WTC11 (cell line): ENCODE measurements around the gene GSS. TPM values are rescaled to one million over a fixed set of nuclear protein-coding genes. Genes with fewer than 3 reads are reported as not detected.

Source experiments
- ATAC-seq: fragments of 200-7000 bp; cut with Tn5 transposase; 2 replicates; pipeline ENCODE4 v1.10.0; 2021; ENCODE audit warnings: mild to moderate bottlenecking, moderate library complexity
- CTCF ChIA-PET: fragments of 300-600 bp; sonication (Branson Sonifier 250); formaldehyde crosslinking; loops from one replicate; lab custom pipeline; 2021; ENCODE audit warnings: antibody characterized with exemption; lab: Charles Lee
- POLR2A ChIA-PET: fragments of 350-600 bp; sonication (Branson Sonifier 250); formaldehyde crosslinking; loops from one replicate; lab custom pipeline; 2021; ENCODE audit warnings: antibody characterized with exemption; lab: Charles Lee
- DNase-seq: peaks from one replicate; pipeline ENCODE4 v3.0.0; 2021; ENCODE audit warnings: low spot score
- H3K27ac Mint-ChIP-seq: 2 replicates; pipeline ENCODE4 v1.8.0; 2021; ENCODE audit warnings: mixed read lengths
- H3K27me3 Mint-ChIP-seq: 2 replicates; pipeline ENCODE4 v1.8.0; 2021; ENCODE audit warnings: low read depth, mild to moderate bottlenecking, moderate library complexity, mixed read lengths
- H3K36me3 Mint-ChIP-seq: 2 replicates; pipeline ENCODE4 v1.8.0; 2021; ENCODE audit warnings: mixed read lengths
- H3K4me1 Mint-ChIP-seq: 2 replicates; pipeline ENCODE4 v1.8.0; 2022; ENCODE audit warnings: mixed read lengths
- H3K4me3 Mint-ChIP-seq: 2 replicates; pipeline ENCODE4 v1.8.0; 2021; ENCODE audit warnings: mild to moderate bottlenecking, moderate library complexity, mixed read lengths
- H3K9me3 Mint-ChIP-seq: 2 replicates; pipeline ENCODE4 v1.8.0; 2021; ENCODE audit warnings: mixed read lengths
- AFF4 ChIP-seq: sonication (generic); formaldehyde crosslinking; IDR thresholded peaks from 2 replicates; pipeline ENCODE4 v1.8.1; 2023; ENCODE audit warnings: mild to moderate bottlenecking, missing genetic modification reagents, borderline replicate concordance
- GABPB1 ChIP-seq: sonication (generic); formaldehyde crosslinking; IDR thresholded peaks from 2 replicates; pipeline ENCODE4 v1.8.1; 2023; ENCODE audit warnings: mild to moderate bottlenecking, missing genetic modification reagents
- GRHL2 ChIP-seq: fragments of 250-450 bp; sonication (Bioruptor Pico); IDR thresholded peaks from 2 replicates; pipeline ENCODE4 v1.8.0; 2022; ENCODE audit warnings: mild to moderate bottlenecking, moderate library complexity; ENCODE audit not compliant: insufficient replicate concordance, severe bottlenecking
- MLX ChIP-seq: sonication (generic); formaldehyde crosslinking; IDR thresholded peaks from 2 replicates; pipeline ENCODE4 v1.8.1; 2023; ENCODE audit warnings: mild to moderate bottlenecking, missing genetic modification reagents, moderate library complexity
- MXD4 ChIP-seq: fragments of 250-450 bp; sonication (Bioruptor Pico); IDR thresholded peaks from 2 replicates; pipeline ENCODE4 v1.8.0; 2021; ENCODE audit warnings: mild to moderate bottlenecking, moderate library complexity, borderline replicate concordance
- MYBL2 ChIP-seq: sonication (generic); formaldehyde crosslinking; IDR thresholded peaks from 2 replicates; pipeline ENCODE4 v1.8.1; 2023; ENCODE audit warnings: mild to moderate bottlenecking, moderate library complexity, missing genetic modification reagents
- NR2C2 ChIP-seq: sonication (generic); formaldehyde crosslinking; IDR thresholded peaks from 2 replicates; pipeline ENCODE4 v1.8.0; 2022; ENCODE audit warnings: mild to moderate bottlenecking, missing genetic modification reagents
- PRDM15 ChIP-seq: sonication (generic); formaldehyde crosslinking; IDR thresholded peaks from 2 replicates; pipeline ENCODE4 v1.8.0; 2022; ENCODE audit warnings: missing genetic modification reagents
- SMAD4 ChIP-seq: sonication (generic); formaldehyde crosslinking; IDR thresholded peaks from 2 replicates; pipeline ENCODE4 v1.8.0; 2022; ENCODE audit warnings: mild to moderate bottlenecking, missing genetic modification reagents
- TEAD4 ChIP-seq: sonication (generic); formaldehyde crosslinking; IDR thresholded peaks from 2 replicates; pipeline ENCODE4 v1.8.0; 2022; ENCODE audit warnings: mild to moderate bottlenecking, missing genetic modification reagents
- ZNF219 ChIP-seq: sonication (generic); formaldehyde crosslinking; IDR thresholded peaks from 2 replicates; pipeline ENCODE4 v1.8.0; 2023; ENCODE audit warnings: missing genetic modification reagents, mild to moderate bottlenecking, borderline replicate concordance
- ZNF317 ChIP-seq: sonication (generic); formaldehyde crosslinking; IDR thresholded peaks from 2 replicates; pipeline ENCODE4 v1.8.1; 2023; ENCODE audit warnings: low read depth, mild to moderate bottlenecking, moderate library complexity, missing genetic modification reagents, borderline replicate concordance
- total RNA-seq: library from RNA; stranded (reverse); gene quantifications from 3 replicates; pipeline ENCODE4 v1.2.3, GENCODE V29; 2021
- TF ChIP-seq, protein P1 (sequence below): sonication (generic); formaldehyde crosslinking; IDR thresholded peaks from 2 replicates; pipeline ENCODE4 v1.8.1; 2023; ENCODE audit warnings: mild to moderate bottlenecking, missing genetic modification reagents
- TF ChIP-seq, protein P2 (sequence below): fragments of 250-450 bp; sonication (Bioruptor Pico); IDR thresholded peaks from 2 replicates; pipeline ENCODE4 v1.9.0; 2021; ENCODE audit warnings: mild to moderate bottlenecking, borderline replicate concordance
- TF ChIP-seq, protein P3 (sequence below): sonication (generic); formaldehyde crosslinking; IDR thresholded peaks from 2 replicates; pipeline ENCODE4 v1.8.1; 2022; ENCODE audit warnings: low read depth, missing genetic modification reagents, borderline replicate concordance

GSS gene
- total RNA-seq, 1 experiment from 2014 or later: 47.3 TPM

DNA sequence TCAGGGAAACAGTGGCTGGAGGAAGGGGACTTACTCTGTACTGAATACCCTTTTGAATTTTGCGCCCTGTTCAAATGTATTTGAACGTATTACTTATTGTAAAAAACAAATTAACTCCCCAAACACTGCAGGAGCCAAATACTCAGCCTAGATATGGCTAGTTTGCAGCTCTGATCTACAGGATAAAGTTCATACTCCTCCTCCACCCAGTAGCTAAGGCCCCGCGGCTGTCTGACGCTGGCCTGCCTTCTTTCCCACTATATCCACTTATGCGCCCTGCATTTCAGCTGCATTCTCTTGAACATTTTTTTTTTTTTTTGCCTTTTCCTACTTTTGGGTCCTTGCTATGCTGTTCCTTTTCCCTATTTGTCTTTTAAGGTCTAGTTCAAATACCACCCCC lies 6.5 kb downstream of the GSS start (continued):
- TF ChIP-seq PRDM15 (CRISPR knock-in tag): no peak
- TF ChIP-seq TEAD4 (CRISPR knock-in tag): no peak
- no peak for TF ChIP-seq SMAD4
- TF ChIP-seq ZNF317 (CRISPR knock-in tag): no peak
- TF ChIP-seq, protein P1, sequence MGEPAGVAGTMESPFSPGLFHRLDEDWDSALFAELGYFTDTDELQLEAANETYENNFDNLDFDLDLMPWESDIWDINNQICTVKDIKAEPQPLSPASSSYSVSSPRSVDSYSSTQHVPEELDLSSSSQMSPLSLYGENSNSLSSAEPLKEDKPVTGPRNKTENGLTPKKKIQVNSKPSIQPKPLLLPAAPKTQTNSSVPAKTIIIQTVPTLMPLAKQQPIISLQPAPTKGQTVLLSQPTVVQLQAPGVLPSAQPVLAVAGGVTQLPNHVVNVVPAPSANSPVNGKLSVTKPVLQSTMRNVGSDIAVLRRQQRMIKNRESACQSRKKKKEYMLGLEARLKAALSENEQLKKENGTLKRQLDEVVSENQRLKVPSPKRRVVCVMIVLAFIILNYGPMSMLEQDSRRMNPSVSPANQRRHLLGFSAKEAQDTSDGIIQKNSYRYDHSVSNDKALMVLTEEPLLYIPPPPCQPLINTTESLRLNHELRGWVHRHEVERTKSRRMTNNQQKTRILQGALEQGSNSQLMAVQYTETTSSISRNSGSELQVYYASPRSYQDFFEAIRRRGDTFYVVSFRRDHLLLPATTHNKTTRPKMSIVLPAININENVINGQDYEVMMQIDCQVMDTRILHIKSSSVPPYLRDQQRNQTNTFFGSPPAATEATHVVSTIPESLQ: no peak

GRCh38 chr20:34948030-34948429 lies 7.6 kb downstream of the GSS start:
- ChIA-PET CTCF (no interaction called here), POLR2A (no interaction called here)

More at GRCh38 chr20:34948030-34948429, 7.6 kb downstream of the GSS start:
- peaks cover 12% of the 10 kb centered on the region for H3K4me1 Mint-ChIP-seq
- H3K27ac Mint-ChIP-seq: no peak overlapping the region
- ATAC-seq (no peak), DNase-seq (no peak)
- peaks cover 18% of the 10 kb centered on the region for H3K36me3 Mint-ChIP-seq
- no peaks in the 10 kb centered on the region for H3K9me3 Mint-ChIP-seq
- TF ChIP-seq MYBL2 (CRISPR knock-in tag) (no peak), ZNF219 (CRISPR knock-in tag) (no peak), MLX (CRISPR knock-in tag) (no peak), MXD4 (CRISPR knock-in tag) (no peak), PRDM15 (CRISPR knock-in tag) (no peak), GABPB1 (CRISPR knock-in tag) (no peak), AFF4 (CRISPR knock-in tag) (no peak), GRHL2 (CRISPR knock-in tag) (no peak), NR2C2 (CRISPR knock-in tag) (no peak)
- TF ChIP-seq, protein P2, sequence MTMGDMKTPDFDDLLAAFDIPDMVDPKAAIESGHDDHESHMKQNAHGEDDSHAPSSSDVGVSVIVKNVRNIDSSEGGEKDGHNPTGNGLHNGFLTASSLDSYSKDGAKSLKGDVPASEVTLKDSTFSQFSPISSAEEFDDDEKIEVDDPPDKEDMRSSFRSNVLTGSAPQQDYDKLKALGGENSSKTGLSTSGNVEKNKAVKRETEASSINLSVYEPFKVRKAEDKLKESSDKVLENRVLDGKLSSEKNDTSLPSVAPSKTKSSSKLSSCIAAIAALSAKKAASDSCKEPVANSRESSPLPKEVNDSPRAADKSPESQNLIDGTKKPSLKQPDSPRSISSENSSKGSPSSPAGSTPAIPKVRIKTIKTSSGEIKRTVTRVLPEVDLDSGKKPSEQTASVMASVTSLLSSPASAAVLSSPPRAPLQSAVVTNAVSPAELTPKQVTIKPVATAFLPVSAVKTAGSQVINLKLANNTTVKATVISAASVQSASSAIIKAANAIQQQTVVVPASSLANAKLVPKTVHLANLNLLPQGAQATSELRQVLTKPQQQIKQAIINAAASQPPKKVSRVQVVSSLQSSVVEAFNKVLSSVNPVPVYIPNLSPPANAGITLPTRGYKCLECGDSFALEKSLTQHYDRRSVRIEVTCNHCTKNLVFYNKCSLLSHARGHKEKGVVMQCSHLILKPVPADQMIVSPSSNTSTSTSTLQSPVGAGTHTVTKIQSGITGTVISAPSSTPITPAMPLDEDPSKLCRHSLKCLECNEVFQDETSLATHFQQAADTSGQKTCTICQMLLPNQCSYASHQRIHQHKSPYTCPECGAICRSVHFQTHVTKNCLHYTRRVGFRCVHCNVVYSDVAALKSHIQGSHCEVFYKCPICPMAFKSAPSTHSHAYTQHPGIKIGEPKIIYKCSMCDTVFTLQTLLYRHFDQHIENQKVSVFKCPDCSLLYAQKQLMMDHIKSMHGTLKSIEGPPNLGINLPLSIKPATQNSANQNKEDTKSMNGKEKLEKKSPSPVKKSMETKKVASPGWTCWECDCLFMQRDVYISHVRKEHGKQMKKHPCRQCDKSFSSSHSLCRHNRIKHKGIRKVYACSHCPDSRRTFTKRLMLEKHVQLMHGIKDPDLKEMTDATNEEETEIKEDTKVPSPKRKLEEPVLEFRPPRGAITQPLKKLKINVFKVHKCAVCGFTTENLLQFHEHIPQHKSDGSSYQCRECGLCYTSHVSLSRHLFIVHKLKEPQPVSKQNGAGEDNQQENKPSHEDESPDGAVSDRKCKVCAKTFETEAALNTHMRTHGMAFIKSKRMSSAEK (CRISPR knock-in tag): no peak
- TF ChIP-seq, protein P3, sequence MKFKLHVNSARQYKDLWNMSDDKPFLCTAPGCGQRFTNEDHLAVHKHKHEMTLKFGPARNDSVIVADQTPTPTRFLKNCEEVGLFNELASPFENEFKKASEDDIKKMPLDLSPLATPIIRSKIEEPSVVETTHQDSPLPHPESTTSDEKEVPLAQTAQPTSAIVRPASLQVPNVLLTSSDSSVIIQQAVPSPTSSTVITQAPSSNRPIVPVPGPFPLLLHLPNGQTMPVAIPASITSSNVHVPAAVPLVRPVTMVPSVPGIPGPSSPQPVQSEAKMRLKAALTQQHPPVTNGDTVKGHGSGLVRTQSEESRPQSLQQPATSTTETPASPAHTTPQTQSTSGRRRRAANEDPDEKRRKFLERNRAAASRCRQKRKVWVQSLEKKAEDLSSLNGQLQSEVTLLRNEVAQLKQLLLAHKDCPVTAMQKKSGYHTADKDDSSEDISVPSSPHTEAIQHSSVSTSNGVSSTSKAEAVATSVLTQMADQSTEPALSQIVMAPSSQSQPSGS (CRISPR knock-in tag): no peak
- H3K4me3 Mint-ChIP-seq: no peak overlapping the region
- no peaks in the 10 kb centered on the region for H3K27me3 Mint-ChIP-seq
